Neuronal stem cell (in vitro differentiated cells): ENCODE measurements around the gene RC3H2.

Experiments
- DNase-seq: peaks from one replicate; pipeline ENCODE4 v3.0.0-alpha.2; 2013; ENCODE audit warnings: low spot score
- H2AFZ ChIP-seq: one replicate; pipeline ENCODE4 v1.6.1; 2013; ENCODE audit warnings: mild to moderate bottlenecking, low read length, inconsistent platforms
- H2AK5ac ChIP-seq: 2 replicates; pipeline ENCODE4 v1.6.1; 2013; ENCODE audit warnings: low read depth, mild to moderate bottlenecking, inconsistent platforms, low read length, moderate library complexity, mixed read lengths
- H2BK120ac ChIP-seq: 2 replicates; pipeline ENCODE4 v1.6.1; 2013; ENCODE audit warnings: low read depth, mild to moderate bottlenecking, inconsistent platforms, low read length, moderate library complexity, mixed read lengths
- H2BK12ac ChIP-seq: one replicate; pipeline ENCODE4 v1.6.1; 2013; ENCODE audit warnings: low read length, inconsistent platforms
- H2BK15ac ChIP-seq: 2 replicates; pipeline ENCODE4 v1.6.1; 2013; ENCODE audit warnings: mild to moderate bottlenecking, low read length, inconsistent platforms, mixed read lengths
- H2BK5ac ChIP-seq: one replicate; pipeline ENCODE4 v1.6.1; 2013; ENCODE audit warnings: inconsistent platforms, mild to moderate bottlenecking, low read length, moderate library complexity
- H3K14ac ChIP-seq: one replicate; pipeline ENCODE4 v1.6.1; 2013; ENCODE audit warnings: low read length, inconsistent platforms
- H3K18ac ChIP-seq: 2 replicates; pipeline ENCODE4 v1.6.1; 2013; ENCODE audit warnings: low read length, inconsistent platforms
- H3K23ac ChIP-seq: 2 replicates; pipeline ENCODE4 v1.6.1; 2013; ENCODE audit warnings: low read depth, mild to moderate bottlenecking, mixed read lengths, low read length, inconsistent platforms; ENCODE audit not compliant: poor library complexity
- H3K27ac ChIP-seq: replicated peaks from 3 replicates; pipeline ENCODE4 v1.5.1; 2013; ENCODE audit warnings: low read length, inconsistent platforms
- H3K27me3 ChIP-seq, 3 experiments: 2 replicates each; pipeline ENCODE4 v1.6.1; 2013; ENCODE audit warnings: low read length in 3 of 3, mild to moderate bottlenecking in 2 of 3, inconsistent platforms in 1 of 3, low read depth in 1 of 3, mixed read lengths in 1 of 3, moderate library complexity in 1 of 3; ENCODE audit not compliant: control insufficient read depth in 3 of 3, insufficient read depth in 3 of 3
- H3K36me3 ChIP-seq, 2 donors: replicated peaks in 1 of 2; 2 replicates each; pipeline ENCODE4 v1.6.1; 2013; ENCODE audit warnings: low read length in 2 of 2; ENCODE audit not compliant: control insufficient read depth in 2 of 2, insufficient read depth in 2 of 2
- H3K4ac ChIP-seq: 2 replicates; pipeline ENCODE4 v1.6.1; 2013; ENCODE audit warnings: inconsistent platforms, mild to moderate bottlenecking, low read length, moderate library complexity
- H3K4me1 ChIP-seq, 2 donors: 1 replicate in 1 of 2; 2 replicates in 1 of 2; pipeline ENCODE4 v1.6.1; 2013; ENCODE audit warnings: low read length in 2 of 2, low read depth in 1 of 2; ENCODE audit not compliant: control insufficient read depth in 2 of 2, insufficient read depth in 1 of 2
- H3K4me2 ChIP-seq: one replicate; pipeline ENCODE4 v1.6.1; 2013; ENCODE audit warnings: mild to moderate bottlenecking, low read length, inconsistent platforms; ENCODE audit not compliant: insufficient read depth, poor library complexity, severe bottlenecking
- H3K4me3 ChIP-seq, 2 donors: 2 replicates each; pipeline ENCODE4 v1.5.1; 2013; ENCODE audit warnings: low read length in 2 of 2, mild to moderate bottlenecking in 2 of 2, inconsistent platforms in 1 of 2, moderate library complexity in 1 of 2
- H3K79me1 ChIP-seq: one replicate; pipeline ENCODE4 v1.6.1; 2013; ENCODE audit warnings: low read depth, mild to moderate bottlenecking, inconsistent platforms, low read length, moderate library complexity
- H3K9ac ChIP-seq: one replicate; pipeline ENCODE4 v1.6.1; 2013; ENCODE audit warnings: mild to moderate bottlenecking, low read depth, low read length, inconsistent platforms; ENCODE audit not compliant: poor library complexity
- H3K9me3 ChIP-seq, 2 donors: replicated peaks in 1 of 2; 2 replicates each; pipeline versions ENCODE3 to v1.6.1; 2013; ENCODE audit warnings: low read length in 2 of 2, mild to moderate bottlenecking in 2 of 2, inconsistent platforms in 1 of 2, low read depth in 1 of 2, mixed read lengths in 1 of 2, moderate library complexity in 1 of 2; ENCODE audit not compliant: control insufficient read depth in 2 of 2, insufficient read depth in 1 of 2
- H4K8ac ChIP-seq: one replicate; pipeline ENCODE4 v1.6.1; 2013; ENCODE audit warnings: low read depth, mild to moderate bottlenecking, inconsistent platforms, low read length, moderate library complexity
- H4K91ac ChIP-seq: one replicate; pipeline ENCODE4 v1.6.1; 2013; ENCODE audit warnings: low read length, low read depth, mild to moderate bottlenecking, inconsistent platforms; ENCODE audit not compliant: poor library complexity
- WGBS, 2 donors: extraction: QIAGEN DNeasy Blood & Tissue Kit; methylation state at CpG; one replicate each; pipeline ENCODE4 v1.1.7; 2013; ENCODE audit warnings: missing lambda C conversion rate in 2 of 2, mixed read lengths in 1 of 2; ENCODE audit not compliant: insufficient read length in 2 of 2, insufficient replicate concordance in 1 of 2; ENCODE audit errors: extremely low coverage in 2 of 2; 5-methylcytosine and 5-hydroxymethylcytosine counted together

Gene RC3H2

DNA sequence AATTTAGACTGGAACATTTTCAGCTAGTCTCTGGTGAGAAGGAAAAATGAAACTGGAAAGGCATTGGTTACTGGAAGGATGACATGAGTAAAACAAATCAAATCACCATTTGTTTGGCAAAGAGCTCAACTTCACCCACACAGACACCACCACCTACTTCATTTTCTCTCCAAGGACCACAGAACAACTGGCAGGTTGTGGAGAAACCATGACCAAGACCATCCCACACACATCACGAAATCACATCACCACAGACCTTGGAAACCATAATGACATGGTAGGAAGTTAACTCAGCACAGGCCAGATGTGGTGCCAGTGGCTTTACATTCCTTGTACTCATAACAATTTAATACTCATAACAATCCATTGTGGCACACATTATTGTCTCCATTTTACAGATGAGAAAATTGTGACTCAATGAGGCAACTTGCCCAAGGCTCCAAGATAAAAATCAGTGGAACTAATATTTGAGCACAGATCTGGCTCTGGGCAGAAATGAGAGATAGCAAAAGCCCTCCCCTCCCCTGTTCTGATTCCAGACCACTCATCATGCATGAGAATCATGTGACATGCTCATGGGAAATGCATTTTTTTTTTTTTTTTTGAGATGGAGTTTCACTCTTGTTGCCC lies 97.8 kb downstream of the RC3H2 start:
- WGBS, 2 donors: no CpG with 5 or more reads among the region's 1 CpG

DNA sequence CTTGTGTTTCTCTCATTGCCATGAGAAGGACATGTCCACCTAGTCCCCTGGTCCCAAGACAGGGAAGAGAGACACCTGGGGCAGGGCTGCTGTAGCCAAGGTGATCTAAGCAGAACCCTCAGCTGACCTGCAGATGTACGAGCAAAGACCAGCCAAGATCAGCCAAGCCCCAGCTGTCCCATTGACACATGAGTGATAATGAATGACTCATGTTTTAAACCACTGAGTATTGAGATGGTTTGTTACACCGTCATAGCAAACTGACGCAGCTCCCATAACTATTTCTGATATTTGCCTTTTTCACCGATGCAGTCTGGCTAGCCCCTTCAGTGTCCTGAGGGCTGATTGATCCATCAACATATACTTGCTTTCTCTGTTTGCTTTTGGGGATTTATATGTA lies 98.5 kb downstream of the RC3H2 start:
- H3K18ac ChIP-seq: no peak overlapping the region
- no CpG with 5 or more reads among the region's 4 CpGs for WGBS, 2 donors
- no peak overlapping the region for H3K14ac ChIP-seq

More for the DNA sequence above, 97.8 kb downstream of the RC3H2 start:
- Histone ChIP-seq H3K27ac (no peak overlapping the region), H4K8ac (no peak overlapping the region), H3K4ac (no peak overlapping the region), H3K9ac (no peak overlapping the region), H3K4me1 (peaks cover 0 to 4% of the 10 kb centered on the region in 2 donors), H3K18ac (no peak overlapping the region), H3K14ac (no peak overlapping the region), H3K4me2 (no peak overlapping the region), H3K9me3 (no peaks in the 10 kb centered on the region), H3K27me3 (no peaks in the 10 kb centered on the region), H2AFZ (no peak overlapping the region), H2BK5ac (no peak overlapping the region), H3K79me1 (no peaks in the 10 kb centered on the region), H2BK15ac (no peak overlapping the region), H2AK5ac (no peak overlapping the region), H4K91ac (no peak overlapping the region), H2BK120ac (no peak overlapping the region), H3K4me3 (no peak overlapping the region), H3K36me3 (no peaks in the 10 kb centered on the region), H2BK12ac (no peak overlapping the region), H3K23ac (no peak overlapping the region)
- DNase-seq: no peak

DNA sequence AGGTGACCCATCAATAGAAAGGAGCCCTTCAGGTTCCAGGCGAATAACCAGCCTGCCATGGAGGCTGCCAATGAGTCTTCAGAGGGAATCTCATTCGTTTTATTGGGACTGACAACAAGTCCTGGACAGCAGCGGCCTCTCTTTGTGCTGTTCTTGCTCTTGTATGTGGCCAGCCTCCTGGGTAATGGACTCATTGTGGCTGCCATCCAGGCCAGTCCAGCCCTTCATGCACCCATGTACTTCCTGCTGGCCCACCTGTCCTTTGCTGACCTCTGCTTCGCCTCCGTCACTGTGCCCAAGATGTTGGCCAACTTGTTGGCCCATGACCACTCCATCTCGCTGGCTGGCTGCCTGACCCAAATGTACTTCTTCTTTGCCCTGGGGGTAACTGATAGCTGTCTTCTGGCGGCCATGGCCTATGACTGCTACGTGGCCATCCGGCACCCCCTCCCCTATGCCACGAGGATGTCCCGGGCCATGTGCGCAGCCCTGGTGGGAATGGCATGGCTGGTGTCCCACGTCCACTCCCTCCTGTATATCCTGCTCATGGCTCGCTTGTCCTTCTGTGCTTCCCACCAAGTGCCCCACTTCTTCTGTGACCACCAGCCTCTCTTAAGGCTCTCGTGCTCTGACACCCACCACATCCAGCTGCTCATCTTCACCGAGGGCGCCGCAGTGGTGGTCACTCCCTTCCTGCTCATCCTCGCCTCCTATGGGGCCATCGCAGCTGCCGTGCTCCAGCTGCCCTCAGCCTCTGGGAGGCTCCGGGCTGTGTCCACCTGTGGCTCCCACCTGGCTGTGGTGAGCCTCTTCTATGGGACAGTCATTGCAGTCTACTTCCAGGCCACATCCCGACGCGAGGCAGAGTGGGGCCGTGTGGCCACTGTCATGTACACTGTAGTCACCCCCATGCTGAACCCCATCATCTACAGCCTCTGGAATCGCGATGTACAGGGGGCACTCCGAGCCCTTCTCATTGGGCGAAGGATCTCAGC lies 104.8 kb downstream of the RC3H2 start, which contains the start of gene OR1K1:
Gene OR1K1 (plus strand): TSS at position 58 of the 995 bp plus-strand sequence. CDS start 0 bp downstream, at position 58.
- Histone ChIP-seq H3K36me3 (no peaks in the 10 kb centered on the region), H3K4me1 (no peaks in the 10 kb centered on the region), H4K91ac (no peak within 1 kb of the TSS), H3K14ac (no peak within 1 kb of the TSS), H3K18ac (peak within 1 kb of the TSS; percentile 32), H2BK120ac (no peak within 1 kb of the TSS), H4K8ac (no peak within 1 kb of the TSS), H2BK5ac (no peak within 1 kb of the TSS), H3K27me3 (peaks cover 0 to 3% (median 2%) of the 10 kb centered on the region in 3 experiments), H3K4me3 (peak within 1 kb of the TSS in 1 of 2 donors; percentile 35), H3K4ac (no peak within 1 kb of the TSS), H3K4me2 (no peak within 1 kb of the TSS), H2BK12ac (no peak within 1 kb of the TSS), H3K9me3 (peaks cover 0 to 20% of the 10 kb centered on the region in 2 donors), H3K27ac (no peak within 1 kb of the TSS), H2AFZ (no peak within 1 kb of the TSS), H3K9ac (no peak within 1 kb of the TSS), H2AK5ac (no peak within 1 kb of the TSS), H3K23ac (peak within 1 kb of the TSS; percentile 11), H2BK15ac (peak within 1 kb of the TSS; percentile 5), H3K79me1 (peaks cover 3% of the 10 kb centered on the region)
- no CpG with 5 or more reads among the region's 30 CpGs for WGBS, 2 donors
- no peak for DNase-seq

More for the DNA sequence above, 98.5 kb downstream of the RC3H2 start:
- H3K4me3 ChIP-seq: no peak overlapping the region
- peaks cover 0 to 4% of the 10 kb centered on the region in 2 donors for H3K4me1 ChIP-seq
- no peaks in the 10 kb centered on the region for H3K9me3 ChIP-seq
- no peaks in the 10 kb centered on the region for H3K27me3 ChIP-seq
- no peak for DNase-seq
- H3K79me1 ChIP-seq: no peaks in the 10 kb centered on the region
- H2BK15ac ChIP-seq: no peak overlapping the region
- no peak overlapping the region for H2BK5ac ChIP-seq
- no peak overlapping the region for H3K4ac ChIP-seq
- H3K4me2 ChIP-seq: no peak overlapping the region
- no peak overlapping the region for H3K9ac ChIP-seq
- H2BK12ac ChIP-seq: no peak overlapping the region
- no peak overlapping the region for H3K27ac ChIP-seq
- H3K23ac ChIP-seq: no peak overlapping the region
- no peak overlapping the region for H2AFZ ChIP-seq
- H3K36me3 ChIP-seq: no peaks in the 10 kb centered on the region
- no peak overlapping the region for H2BK120ac ChIP-seq
- H4K91ac ChIP-seq: no peak overlapping the region
- no peak overlapping the region for H4K8ac ChIP-seq
- H2AK5ac ChIP-seq: no peak overlapping the region
